Measurements from ENCODE around the gene CASZ1.

GRCh38 chr1:10597492-10598388 lies 198.7 kb downstream of the CASZ1 start:
- TF ChIP-seq, protein P1, sequence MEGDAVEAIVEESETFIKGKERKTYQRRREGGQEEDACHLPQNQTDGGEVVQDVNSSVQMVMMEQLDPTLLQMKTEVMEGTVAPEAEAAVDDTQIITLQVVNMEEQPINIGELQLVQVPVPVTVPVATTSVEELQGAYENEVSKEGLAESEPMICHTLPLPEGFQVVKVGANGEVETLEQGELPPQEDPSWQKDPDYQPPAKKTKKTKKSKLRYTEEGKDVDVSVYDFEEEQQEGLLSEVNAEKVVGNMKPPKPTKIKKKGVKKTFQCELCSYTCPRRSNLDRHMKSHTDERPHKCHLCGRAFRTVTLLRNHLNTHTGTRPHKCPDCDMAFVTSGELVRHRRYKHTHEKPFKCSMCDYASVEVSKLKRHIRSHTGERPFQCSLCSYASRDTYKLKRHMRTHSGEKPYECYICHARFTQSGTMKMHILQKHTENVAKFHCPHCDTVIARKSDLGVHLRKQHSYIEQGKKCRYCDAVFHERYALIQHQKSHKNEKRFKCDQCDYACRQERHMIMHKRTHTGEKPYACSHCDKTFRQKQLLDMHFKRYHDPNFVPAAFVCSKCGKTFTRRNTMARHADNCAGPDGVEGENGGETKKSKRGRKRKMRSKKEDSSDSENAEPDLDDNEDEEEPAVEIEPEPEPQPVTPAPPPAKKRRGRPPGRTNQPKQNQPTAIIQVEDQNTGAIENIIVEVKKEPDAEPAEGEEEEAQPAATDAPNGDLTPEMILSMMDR (IDR thresholded peaks at IDR 0.05), result no peak
- TF ChIP-seq EP300 (IDR thresholded peaks at IDR 0.05) (no peak), POLR2A (IDR thresholded peaks at IDR 0.05) (no peak), POLR2AphosphoS5 (IDR thresholded peaks at IDR 0.05) (no peak)
